Right lobe of liver (tissue), 4 donors: ENCODE results near the gene TMEM238.

ENCODE experiments used
- POLR2A ChIP-seq: fragments of 450-650 bp; IDR thresholded peaks from one replicate; pipeline ENCODE4 v1.6.1; 2017; ENCODE audit warnings: antibody characterized with exemption, mild to moderate bottlenecking
- TF ChIP-seq, protein P1 (sequence below), 4 donors: fragments of 200-600 bp in 3 of 4; fragments of 450-650 bp in 1 of 4; IDR thresholded peaks; one replicate each; pipeline versions ENCODE4 v1.5.1 to v1.8.0; 2016 to 2022; ENCODE audit warnings: antibody characterized with exemption in 4 of 4, mild to moderate bottlenecking in 2 of 4
- donor health status: DM: no; HTN: no; CAD: no.
- donor health status: DM: no; HTN: no; CAD: no.
- donor health status: DM: no; HTN: yes; CAD: no.

DNA sequence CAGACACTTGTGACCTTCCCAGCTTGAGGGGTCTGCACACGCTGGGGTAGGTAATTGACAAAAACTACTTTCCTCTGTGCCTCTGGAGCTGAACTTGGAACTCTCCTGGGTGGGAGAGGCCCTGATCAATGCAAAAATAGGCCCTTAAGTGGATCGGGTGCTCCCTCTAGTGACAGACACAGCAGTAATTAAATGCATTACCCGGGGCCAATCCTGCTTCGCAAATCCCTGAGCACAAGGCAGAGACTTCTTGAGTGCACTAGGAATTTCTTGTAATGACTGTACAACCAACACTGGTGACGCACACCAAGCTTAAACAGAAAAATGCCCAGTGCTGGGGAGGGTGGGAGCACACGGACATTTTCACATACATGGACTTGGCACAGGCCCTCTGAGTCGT is 34.1 kb upstream of the TMEM238 start:
- TF ChIP-seq, protein P1, sequence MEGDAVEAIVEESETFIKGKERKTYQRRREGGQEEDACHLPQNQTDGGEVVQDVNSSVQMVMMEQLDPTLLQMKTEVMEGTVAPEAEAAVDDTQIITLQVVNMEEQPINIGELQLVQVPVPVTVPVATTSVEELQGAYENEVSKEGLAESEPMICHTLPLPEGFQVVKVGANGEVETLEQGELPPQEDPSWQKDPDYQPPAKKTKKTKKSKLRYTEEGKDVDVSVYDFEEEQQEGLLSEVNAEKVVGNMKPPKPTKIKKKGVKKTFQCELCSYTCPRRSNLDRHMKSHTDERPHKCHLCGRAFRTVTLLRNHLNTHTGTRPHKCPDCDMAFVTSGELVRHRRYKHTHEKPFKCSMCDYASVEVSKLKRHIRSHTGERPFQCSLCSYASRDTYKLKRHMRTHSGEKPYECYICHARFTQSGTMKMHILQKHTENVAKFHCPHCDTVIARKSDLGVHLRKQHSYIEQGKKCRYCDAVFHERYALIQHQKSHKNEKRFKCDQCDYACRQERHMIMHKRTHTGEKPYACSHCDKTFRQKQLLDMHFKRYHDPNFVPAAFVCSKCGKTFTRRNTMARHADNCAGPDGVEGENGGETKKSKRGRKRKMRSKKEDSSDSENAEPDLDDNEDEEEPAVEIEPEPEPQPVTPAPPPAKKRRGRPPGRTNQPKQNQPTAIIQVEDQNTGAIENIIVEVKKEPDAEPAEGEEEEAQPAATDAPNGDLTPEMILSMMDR (IDR thresholded peaks at IDR 0.05): peak; percentile 68 to 81 (median 72)
- TF ChIP-seq POLR2A: no peak
